NCI-H2081 treated with DMSO at 0.1 percent for 48 hours (cell line): ENCODE data around the gene ARHGEF28.

Source experiments
- DNase-seq: peaks from one replicate; lab custom pipeline; 2025; lab: John Stamatoyannopoulos, UW

ARHGEF28 gene

GRCh38 chr5:73698011-73698410, 72.0 kb downstream of the ARHGEF28 start:
- no peak for DNase-seq

DNA sequence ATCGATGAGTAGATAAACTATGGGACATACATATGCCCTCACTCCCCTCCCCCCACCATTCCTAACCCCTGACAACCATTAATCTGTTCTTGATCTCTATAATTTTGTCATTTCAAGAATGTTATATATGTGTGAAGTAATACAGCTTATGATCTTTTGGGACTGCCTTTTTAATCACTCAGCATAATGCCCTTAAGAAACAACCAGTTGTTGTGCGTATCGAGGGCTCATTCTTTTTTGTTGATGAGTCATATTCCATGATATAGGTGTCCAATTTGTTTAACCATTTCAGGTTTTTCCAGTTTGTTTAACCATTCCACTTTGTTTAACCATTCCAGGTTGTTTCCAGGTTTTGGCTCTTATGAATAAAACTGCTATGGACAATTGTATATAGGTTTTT, 75.6 kb downstream of the ARHGEF28 start:
- DNase-seq: no peak

DNA sequence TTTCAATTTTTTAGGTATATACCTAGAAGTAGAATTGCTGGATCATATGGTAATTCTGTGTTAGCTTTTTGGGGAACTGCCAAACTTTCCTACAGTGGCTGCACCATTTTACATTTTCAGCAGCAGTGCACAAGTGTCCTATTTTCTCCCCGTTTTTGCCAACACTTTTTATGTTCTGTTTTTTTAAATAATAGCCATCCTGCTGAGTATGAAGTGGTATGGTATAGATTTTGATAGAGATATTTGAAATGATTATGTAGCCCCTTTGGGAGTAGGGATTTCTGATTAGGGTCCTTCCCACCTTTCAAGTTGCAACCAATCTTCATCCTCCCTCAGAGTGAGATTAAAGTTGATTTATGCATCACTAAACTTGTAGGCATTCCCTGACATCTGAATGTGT, 76.5 kb downstream of the ARHGEF28 start:
- no peak for DNase-seq

- DNase-seq: no peak
Observed at GRCh38 chr5:73702951-73703350, 77.0 kb downstream of the ARHGEF28 start.

- DNase-seq: no peak
Observed at GRCh38 chr5:73705364-73705763, 79.4 kb downstream of the ARHGEF28 start.

DNA sequence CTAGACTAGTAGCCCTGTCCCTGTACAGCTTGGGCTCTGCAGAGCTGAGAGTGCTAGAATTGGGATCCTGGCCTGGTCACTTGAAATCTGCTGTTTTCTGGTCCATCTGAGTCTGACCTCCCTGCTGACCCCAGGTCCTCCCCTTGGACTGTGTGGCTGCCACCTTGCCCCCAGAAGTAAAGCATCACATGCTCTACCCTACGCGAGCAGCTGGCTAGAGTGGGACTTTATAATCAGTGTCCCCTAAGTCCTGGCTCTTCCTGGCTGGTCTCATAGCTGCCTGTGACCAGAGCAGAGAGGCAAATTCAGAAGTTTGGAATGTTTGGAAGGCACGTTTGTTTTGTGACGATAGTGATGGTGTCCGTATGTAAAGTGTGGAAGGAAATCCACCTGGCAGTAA, 81.0 kb downstream of the ARHGEF28 start:
- DNase-seq: no peak

GRCh38 chr5:73709536-73710129, 83.6 kb downstream of the ARHGEF28 start:
- DNase-seq: no peak

DNA sequence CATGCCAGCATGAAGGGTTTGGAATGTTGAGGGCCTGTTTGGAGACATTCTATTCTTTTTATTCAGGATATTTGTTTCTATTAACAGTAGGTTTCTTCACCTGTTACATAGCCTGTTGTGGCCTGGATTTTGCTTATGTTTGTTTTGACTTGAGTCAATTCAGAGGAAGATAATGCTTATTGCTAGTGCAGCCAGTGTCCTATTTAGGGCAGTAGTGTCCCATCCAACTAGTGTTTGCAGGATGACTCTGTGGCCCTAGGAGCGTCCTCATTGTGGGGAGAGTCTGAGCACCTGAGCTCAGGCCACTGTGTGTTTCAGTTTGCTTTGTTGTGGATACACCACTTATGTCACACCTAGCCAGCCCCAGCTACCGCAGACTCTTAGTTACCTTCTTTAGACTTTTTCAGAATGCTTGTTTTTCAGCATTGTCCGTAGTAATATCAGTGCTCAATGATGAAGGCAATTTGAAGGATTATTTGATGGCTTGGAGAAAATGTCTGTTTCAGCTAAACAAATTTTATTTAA, 90.3 kb downstream of the ARHGEF28 start:
- DNase-seq: no peak

DNA sequence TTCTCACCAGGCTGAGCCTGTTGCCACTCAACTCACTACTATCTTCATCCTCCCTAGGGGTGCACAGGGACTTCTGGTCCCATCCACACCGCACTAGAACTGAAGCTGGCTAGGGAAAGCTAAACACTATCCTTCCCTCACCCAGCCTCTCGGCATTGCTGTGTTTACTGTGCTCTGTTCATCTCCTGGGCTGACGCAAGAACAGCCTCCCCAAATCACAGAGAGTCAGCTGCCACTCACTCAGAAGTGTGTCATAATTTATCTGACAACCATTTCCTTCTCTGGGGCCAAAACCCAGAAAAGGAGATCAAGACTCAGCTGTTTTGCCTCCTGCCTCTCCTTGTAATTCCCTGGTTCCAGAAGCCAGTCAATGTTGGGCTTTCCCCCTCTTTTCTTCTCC, 92.8 kb downstream of the ARHGEF28 start:
- DNase-seq: no peak

DNA sequence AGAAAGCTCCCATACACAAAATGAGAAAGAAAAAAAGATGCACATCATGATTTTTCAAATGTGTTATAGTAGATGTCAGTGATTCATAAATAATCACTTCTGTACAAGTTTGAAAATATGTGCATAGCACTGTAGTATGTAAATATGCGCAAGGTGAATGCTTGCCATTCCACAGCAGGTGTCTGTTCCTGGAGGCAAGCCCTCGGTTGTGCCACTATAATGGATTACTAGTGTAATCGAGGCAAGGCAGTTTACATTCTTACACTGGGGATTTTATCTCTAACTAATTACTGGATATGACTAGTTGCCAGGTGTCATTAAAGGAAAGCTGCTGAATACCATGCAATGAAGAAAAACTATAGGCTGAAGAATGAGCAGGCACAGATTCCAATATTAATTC, 93.6 kb downstream of the ARHGEF28 start:
- no peak for DNase-seq

DNA sequence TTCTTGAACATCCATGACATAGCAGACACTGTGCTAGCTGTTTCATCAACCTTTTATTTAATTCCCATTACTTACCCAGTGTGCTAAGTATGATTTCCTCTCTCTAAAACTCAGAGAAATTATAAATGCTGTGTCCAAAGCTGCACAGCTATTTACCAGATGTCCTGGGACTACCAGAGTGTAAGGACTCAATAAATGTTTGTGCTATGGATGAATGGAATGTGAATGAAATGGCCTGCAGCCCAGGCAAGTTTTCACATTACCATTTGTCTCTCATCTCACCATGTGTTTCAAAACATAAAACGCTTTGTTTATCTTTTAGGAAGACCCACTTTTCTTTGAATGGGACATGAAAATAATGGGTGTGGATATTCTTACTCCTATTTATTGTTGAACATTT, 96.2 kb downstream of the ARHGEF28 start:
- DNase-seq: no peak

- no peak for DNase-seq
Observed at GRCh38 chr5:73726071-73726470, 100.1 kb downstream of the ARHGEF28 start.

DNA sequence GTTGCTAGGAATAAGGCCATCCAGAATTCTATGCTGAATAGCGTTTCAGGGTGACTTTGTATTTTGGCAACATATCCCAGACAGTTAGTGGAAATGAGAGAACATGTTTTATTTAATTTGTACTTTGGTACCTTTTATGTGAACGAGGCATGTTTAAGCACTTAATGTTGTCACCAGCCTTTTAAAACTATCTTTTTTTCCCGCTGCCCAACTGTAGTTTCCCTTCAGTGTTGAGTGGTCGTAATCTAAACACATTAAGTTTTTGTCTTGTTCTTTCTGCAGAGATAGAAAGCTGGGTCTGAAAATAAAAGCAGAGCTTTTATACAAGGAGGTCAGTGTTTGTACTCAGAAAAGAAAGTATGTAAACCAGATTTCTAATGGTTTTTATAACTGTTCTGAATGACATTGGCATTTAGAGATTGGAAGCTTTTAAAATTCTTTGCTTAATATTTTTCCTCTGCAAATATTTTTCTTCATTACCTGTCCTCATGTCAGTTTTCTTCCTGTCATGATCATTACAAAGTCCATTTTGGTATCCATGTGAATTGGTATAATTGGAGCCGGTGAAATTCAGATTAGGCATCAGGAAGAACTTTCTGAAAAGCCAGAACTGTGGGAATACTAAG, 100.7 kb downstream of the ARHGEF28 start:
- DNase-seq: no peak

DNA sequence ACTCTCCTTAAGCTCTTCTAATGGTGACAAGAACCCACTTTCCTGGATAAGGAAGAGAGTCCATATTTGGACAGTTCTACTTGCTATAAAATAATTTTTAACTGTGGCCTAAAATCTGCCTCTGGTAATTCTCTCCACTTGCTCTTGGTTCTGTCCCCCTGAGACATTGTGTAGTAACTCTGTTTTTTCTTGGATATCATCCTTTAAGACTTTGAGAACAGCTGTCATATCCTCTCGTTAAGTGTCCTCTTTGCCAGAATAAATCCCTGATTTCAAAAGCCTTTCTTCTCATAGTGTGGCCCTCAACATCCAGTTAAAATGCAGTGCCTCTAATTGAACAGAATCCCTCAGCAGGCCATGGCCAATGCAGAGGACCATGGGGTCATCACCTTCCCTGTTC, 101.5 kb downstream of the ARHGEF28 start:
- no peak for DNase-seq

DNA sequence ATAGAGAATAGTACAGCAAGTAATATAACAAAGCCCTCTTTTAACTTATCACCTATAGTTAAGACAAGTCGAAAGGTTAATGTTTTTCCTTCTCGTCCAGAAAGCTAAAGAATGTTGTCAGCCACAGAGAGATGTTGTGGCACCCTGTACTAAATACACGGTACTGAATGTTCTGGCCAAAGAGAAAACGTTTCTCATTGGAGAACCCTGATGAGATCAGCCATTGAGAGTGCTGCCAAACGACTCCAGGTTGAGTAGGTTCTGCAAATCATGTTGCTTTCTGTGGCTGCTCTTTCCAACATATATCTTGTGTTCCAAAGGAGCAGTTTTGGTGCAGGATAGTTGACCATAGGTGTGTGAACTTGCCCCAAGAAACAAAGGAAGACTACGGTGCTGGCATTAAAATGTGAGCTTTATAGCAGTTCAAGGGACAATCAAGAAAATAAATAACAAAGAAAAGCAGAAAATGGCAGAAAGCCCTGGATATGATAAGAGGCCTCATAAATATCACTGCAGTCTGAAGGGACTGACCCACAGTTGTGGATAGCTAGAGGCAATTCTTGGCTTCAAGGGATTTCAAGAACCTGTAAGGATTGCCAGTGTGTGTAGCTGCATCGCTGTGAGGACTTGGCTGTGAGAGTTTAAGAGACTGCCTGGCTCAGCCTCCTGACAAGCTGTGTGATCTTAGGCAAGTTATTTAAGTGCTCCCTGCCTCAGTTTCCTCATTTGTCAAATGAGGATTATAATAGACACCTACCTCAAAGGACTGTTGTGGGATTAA, 102.7 kb downstream of the ARHGEF28 start:
- DNase-seq: no peak

GRCh38 chr5:73729329-73729728, 103.3 kb downstream of the ARHGEF28 start:
- DNase-seq: no peak

- DNase-seq: no peak
Observed at GRCh38 chr5:73732045-73732444, 106.0 kb downstream of the ARHGEF28 start.

GRCh38 chr5:73733219-73733618, 107.2 kb downstream of the ARHGEF28 start:
- no peak for DNase-seq

GRCh38 chr5:73735032-73735734, 109.2 kb downstream of the ARHGEF28 start:
- DNase-seq: no peak

DNA sequence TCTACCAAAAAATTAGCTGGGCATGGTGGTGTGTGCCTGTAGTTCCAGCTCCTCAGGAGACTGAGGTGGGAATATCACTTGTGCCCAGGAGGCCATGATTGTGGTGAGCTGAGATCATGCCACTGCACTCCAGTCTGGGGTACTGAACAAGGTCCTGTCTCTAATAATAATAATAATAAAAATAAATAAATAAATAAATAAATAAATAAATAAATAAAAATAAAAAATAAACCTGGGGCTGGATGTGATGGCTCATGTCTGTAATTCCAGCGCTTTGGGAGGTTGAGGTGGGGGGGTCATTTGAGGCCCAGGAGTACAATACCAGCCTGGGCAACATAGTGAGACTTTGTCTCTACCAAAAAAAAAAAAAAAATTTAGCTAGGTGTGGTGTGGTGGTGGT, 113.7 kb downstream of the ARHGEF28 start:
- DNase-seq: no peak

DNA sequence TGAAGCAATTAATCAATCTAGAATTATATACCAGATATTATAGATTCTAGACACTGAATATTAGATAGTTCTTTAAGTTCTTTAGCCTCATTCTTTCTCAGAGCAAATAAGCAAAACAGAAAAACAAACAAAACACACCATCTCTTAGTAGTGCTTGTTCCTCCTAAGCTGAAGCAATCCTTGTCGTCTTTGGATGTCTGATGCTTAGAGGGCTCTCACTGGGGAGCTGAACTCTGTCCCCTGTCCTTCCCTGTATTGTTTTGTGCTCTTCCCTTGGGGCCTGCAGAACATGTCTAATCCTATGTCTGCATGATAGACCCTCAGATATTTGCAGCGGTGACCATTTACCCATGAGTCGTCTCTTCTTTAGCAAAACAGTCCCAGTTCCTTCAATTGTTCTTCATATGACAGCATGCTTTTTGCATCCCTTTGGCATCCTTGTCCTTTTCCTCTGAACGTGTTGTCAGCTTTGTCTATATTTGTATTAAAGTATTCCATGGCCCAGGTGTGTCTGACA, 114.3 kb downstream of the ARHGEF28 start:
- DNase-seq: no peak

- no peak for DNase-seq
Observed at GRCh38 chr5:73743161-73743560, 117.2 kb downstream of the ARHGEF28 start.
